Stimulated activated effector memory CD8-positive, alpha-beta T cell treated with anti-CD3 and anti-CD28 coated beads, Interleukin-12 subunit alpha, Interleukin-12 subunit beta, amount 100 ng/mL, for 72 hours (primary cell): ENCODE data around the gene CDC14B.
"Not testable (repeated sequence)": the region's sequence is repeated elsewhere in the genome, so short reads cannot be mapped to it uniquely, and the experiment has no call there.

Experiments used
- ATAC-seq: fragments of 150-1000 bp; cut with Tn5 transposase; 2 replicates; pipeline ENCODE4 v1.10.0; 2021
- DNase-seq, 2 donors: peaks; one replicate each; pipeline ENCODE4 v3.0.0; 2021 to 2022; ENCODE audit warnings: low spot score in 2 of 2
- H3K27ac Mint-ChIP-seq: one replicate; pipeline ENCODE4 v1.8.0; 2022; ENCODE audit warnings: mild to moderate bottlenecking, mixed read lengths
- H3K36me3 Mint-ChIP-seq: one replicate; pipeline ENCODE4 v1.8.0; 2022; ENCODE audit warnings: mild to moderate bottlenecking, mixed read lengths
- H3K4me1 Mint-ChIP-seq: one replicate; pipeline ENCODE4 v1.8.0; 2022; ENCODE audit warnings: mixed read lengths
- H3K4me3 Mint-ChIP-seq: one replicate; pipeline ENCODE4 v1.8.0; 2022; ENCODE audit warnings: mild to moderate bottlenecking, mixed read lengths
- H3K9me3 Mint-ChIP-seq: one replicate; pipeline ENCODE4 v1.8.0; 2022; ENCODE audit warnings: mixed read lengths

CDC14B gene

GRCh38 chr9:96644137-96644536 lies 24.5 kb upstream of the CDC14B start:
- Mint-ChIP-seq H3K36me3 (peaks cover 80% of the 10 kb centered on the region), H3K4me3 (no peak overlapping the region), H3K27ac (no peak overlapping the region), H3K9me3 (no peaks in the 10 kb centered on the region), H3K4me1 (no peaks in the 10 kb centered on the region)
- DNase-seq (no peak), ATAC-seq (no peak)

GRCh38 chr9:96641514-96641913 lies 21.9 kb upstream of the CDC14B start:
- H3K27ac Mint-ChIP-seq: no peak overlapping the region
- no peaks in the 10 kb centered on the region for H3K4me1 Mint-ChIP-seq
- DNase-seq (no peak), ATAC-seq (no peak)
- H3K4me3 Mint-ChIP-seq: no peak overlapping the region
- H3K9me3 Mint-ChIP-seq: no peaks in the 10 kb centered on the region
- H3K36me3 Mint-ChIP-seq: peaks cover 59% of the 10 kb centered on the region

- Mint-ChIP-seq H3K4me1 (no peaks in the 10 kb centered on the region), H3K9me3 (no peaks in the 10 kb centered on the region), H3K36me3 (peaks cover 32% of the 10 kb centered on the region), H3K27ac (peak overlapping the region; percentile 45), H3K4me3 (no peak overlapping the region)
- no peak for DNase-seq
- ATAC-seq: no peak
These were observed 19.1 kb upstream of the CDC14B start for GRCh38 chr9:96638606-96639364.

GRCh38 chr9:96636368-96636767 lies 16.7 kb upstream of the CDC14B start:
- H3K27ac Mint-ChIP-seq: no peak overlapping the region
- H3K9me3 Mint-ChIP-seq: no peaks in the 10 kb centered on the region
- DNase-seq: no peak
- no peaks in the 10 kb centered on the region for H3K4me1 Mint-ChIP-seq
- no peak for ATAC-seq
- H3K36me3 Mint-ChIP-seq: peaks cover 14% of the 10 kb centered on the region
- H3K4me3 Mint-ChIP-seq: no peak overlapping the region

- not testable (repeated sequence) for H3K36me3 Mint-ChIP-seq, DNase-seq, H3K27ac Mint-ChIP-seq, ATAC-seq, H3K4me3 Mint-ChIP-seq, H3K4me1 Mint-ChIP-seq, H3K9me3 Mint-ChIP-seq
These were observed 13.9 kb upstream of the CDC14B start for GRCh38 chr9:96633579-96633978.

GRCh38 chr9:96626912-96627311 lies 7.3 kb upstream of the CDC14B start:
- no peak overlapping the region for H3K4me3 Mint-ChIP-seq
- DNase-seq: no peak

GRCh38 chr9:96621618-96622017 lies 2.0 kb upstream of the CDC14B start:
- H3K4me1 Mint-ChIP-seq: peaks cover 5% of the 10 kb centered on the region
- H3K27ac Mint-ChIP-seq: no peak overlapping the region
- H3K4me3 Mint-ChIP-seq: no peak overlapping the region
- no peaks in the 10 kb centered on the region for H3K36me3 Mint-ChIP-seq
- no peaks in the 10 kb centered on the region for H3K9me3 Mint-ChIP-seq
- DNase-seq: no peak
- ATAC-seq: no peak

More at GRCh38 chr9:96626912-96627311, 7.3 kb upstream of the CDC14B start:
- Mint-ChIP-seq H3K9me3 (no peaks in the 10 kb centered on the region), H3K4me1 (peaks cover 6% of the 10 kb centered on the region), H3K36me3 (no peaks in the 10 kb centered on the region), H3K27ac (no peak overlapping the region)
- no peak for ATAC-seq

GRCh38 chr9:96620832-96621269 lies 1.2 kb upstream of the CDC14B start:
- ATAC-seq (no peak), DNase-seq (no peak)
- H3K4me1 Mint-ChIP-seq: peaks cover 5% of the 10 kb centered on the region
- H3K4me3 Mint-ChIP-seq: no peak overlapping the region
- H3K9me3 Mint-ChIP-seq: no peaks in the 10 kb centered on the region
- H3K36me3 Mint-ChIP-seq: no peaks in the 10 kb centered on the region
- no peak overlapping the region for H3K27ac Mint-ChIP-seq

- H3K4me1 Mint-ChIP-seq: peaks cover 5% of the 10 kb centered on the region
These were observed 505 bp upstream of the CDC14B start for GRCh38 chr9:96620181-96620514.

GRCh38 chr9:96619124-96619465 lies 548 bp downstream of the CDC14B start:
- H3K4me3 Mint-ChIP-seq: peak overlapping the region; percentile 65
- H3K9me3 Mint-ChIP-seq: no peaks in the 10 kb centered on the region
- H3K4me1 Mint-ChIP-seq: peaks cover 5% of the 10 kb centered on the region
- no peaks in the 10 kb centered on the region for H3K36me3 Mint-ChIP-seq
- DNase-seq: no peak
- ATAC-seq: peak; percentile 23
- no peak overlapping the region for H3K27ac Mint-ChIP-seq

More at GRCh38 chr9:96620181-96620514, 505 bp upstream of the CDC14B start:
- DNase-seq: no peak
- Mint-ChIP-seq H3K4me3 (peak overlapping the region; percentile 38), H3K36me3 (no peaks in the 10 kb centered on the region), H3K9me3 (no peaks in the 10 kb centered on the region), H3K27ac (no peak overlapping the region)
- ATAC-seq: no peak

GRCh38 chr9:96618209-96619123 lies 1.2 kb downstream of the CDC14B start:
- H3K4me3 Mint-ChIP-seq: peak overlapping the region; percentile 65
- peak overlapping the region; percentile 37 for H3K27ac Mint-ChIP-seq
- ATAC-seq (peak; percentile 45), DNase-seq (no peak)
- H3K9me3 Mint-ChIP-seq: no peaks in the 10 kb centered on the region
- H3K36me3 Mint-ChIP-seq: no peaks in the 10 kb centered on the region
- peaks cover 5% of the 10 kb centered on the region for H3K4me1 Mint-ChIP-seq

GRCh38 chr9:96617439-96618185 lies 2.0 kb downstream of the CDC14B start:
- H3K4me1 Mint-ChIP-seq: peaks cover 5% of the 10 kb centered on the region

GRCh38 chr9:96616817-96617438 lies 2.7 kb downstream of the CDC14B start:
- Mint-ChIP-seq H3K36me3 (no peaks in the 10 kb centered on the region), H3K4me1 (peaks cover 5% of the 10 kb centered on the region), H3K4me3 (no peak overlapping the region), H3K27ac (no peak overlapping the region), H3K9me3 (no peaks in the 10 kb centered on the region)
- ATAC-seq (no peak), DNase-seq (no peak)

More at GRCh38 chr9:96617439-96618185, 2.0 kb downstream of the CDC14B start:
- Mint-ChIP-seq H3K27ac (no peak overlapping the region), H3K36me3 (no peaks in the 10 kb centered on the region), H3K4me3 (peak overlapping the region; percentile 65), H3K9me3 (no peaks in the 10 kb centered on the region)
- no peak for ATAC-seq
- DNase-seq: no peak

- H3K9me3 Mint-ChIP-seq: no peaks in the 10 kb centered on the region
- H3K36me3 Mint-ChIP-seq: no peaks in the 10 kb centered on the region
- ATAC-seq (no peak), DNase-seq (no peak)
- no peak overlapping the region for H3K27ac Mint-ChIP-seq
- no peak overlapping the region for H3K4me3 Mint-ChIP-seq
- H3K4me1 Mint-ChIP-seq: peaks cover 5% of the 10 kb centered on the region
These were observed 4.2 kb downstream of the CDC14B start for GRCh38 chr9:96615411-96615810.

- not testable (repeated sequence) for H3K4me3 Mint-ChIP-seq, DNase-seq, H3K36me3 Mint-ChIP-seq, H3K4me1 Mint-ChIP-seq, ATAC-seq, H3K27ac Mint-ChIP-seq, H3K9me3 Mint-ChIP-seq
These were observed 5.0 kb downstream of the CDC14B start for GRCh38 chr9:96614664-96615063.
